Epithelial cell of esophagus (primary cell): Measurements from ENCODE around the gene CDH12.
"Not testable (repeated sequence)": the region's sequence is repeated elsewhere in the genome, so short reads cannot be mapped to it uniquely, and the experiment has no call there.

Experiments
- DNase-seq: peaks from one replicate; pipeline ENCODE4 v3.0.0; 2010; ENCODE audit warnings: low read depth
- H3K4me3 ChIP-seq: 2 replicates; pipeline ENCODE4 v1.5.1; 2011; ENCODE audit warnings: mild to moderate bottlenecking, low read length, control low read depth
- TF ChIP-seq, protein P1 (sequence below): IDR thresholded peaks from 2 replicates; pipeline ENCODE4 v1.5.1; 2011; ENCODE audit warnings: low read depth, mild to moderate bottlenecking, low read length, control low read depth, inconsistent platforms; ENCODE audit not compliant: insufficient read depth; ENCODE audit errors: missing control alignments

CDH12 gene

DNA sequence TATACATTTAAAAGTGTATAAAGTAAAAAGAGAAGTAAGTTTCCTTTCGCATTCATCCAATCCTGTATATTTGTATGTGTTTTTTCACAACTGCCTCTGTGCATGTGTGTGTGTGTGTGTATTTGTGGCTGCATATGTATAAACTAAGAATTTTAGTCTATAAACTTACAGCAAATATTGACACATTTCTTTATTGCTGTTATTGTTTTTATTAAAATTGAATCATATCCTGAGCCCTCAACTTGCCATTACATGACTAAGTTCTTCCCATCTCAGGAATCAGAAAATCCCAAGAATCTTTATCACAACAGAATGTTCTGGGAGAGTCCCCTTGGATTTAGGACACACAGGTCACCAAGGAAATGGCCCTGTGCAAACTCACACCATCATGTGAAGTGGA lies 712.7 kb downstream of the CDH12 start:
- DNase-seq, H3K4me3 ChIP-seq: not testable (repeated sequence)

DNA sequence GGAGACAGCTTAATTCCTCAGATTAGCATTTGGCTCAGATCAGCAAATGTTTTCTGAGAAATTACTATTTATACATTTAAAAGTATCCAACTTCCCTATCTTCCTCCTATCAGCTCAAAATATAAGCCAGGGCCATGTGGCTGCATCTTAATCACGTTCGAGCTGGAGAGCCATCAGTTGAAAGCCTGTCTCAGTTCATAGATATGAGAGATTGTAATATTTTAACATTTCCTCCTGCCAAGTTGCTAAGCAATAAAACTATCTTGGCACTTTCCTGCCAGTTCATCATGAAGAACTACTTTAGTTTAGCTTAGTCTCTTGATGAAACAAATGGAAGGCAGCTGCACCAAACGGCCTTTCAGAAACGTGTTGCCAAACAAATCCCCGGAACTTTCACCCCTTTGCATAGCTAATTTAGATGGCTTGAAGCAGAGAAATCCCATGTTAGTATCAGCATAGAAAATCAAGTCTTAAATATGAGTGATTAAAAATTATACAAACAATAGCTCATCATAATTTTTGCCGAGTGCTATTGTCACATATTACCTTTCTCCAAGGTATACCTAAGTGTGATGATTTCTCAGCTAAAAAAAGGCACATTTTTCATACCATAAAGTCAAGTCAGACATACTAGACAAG lies 713.4 kb downstream of the CDH12 start:
- H3K4me3 ChIP-seq, DNase-seq: not testable (repeated sequence)

DNA sequence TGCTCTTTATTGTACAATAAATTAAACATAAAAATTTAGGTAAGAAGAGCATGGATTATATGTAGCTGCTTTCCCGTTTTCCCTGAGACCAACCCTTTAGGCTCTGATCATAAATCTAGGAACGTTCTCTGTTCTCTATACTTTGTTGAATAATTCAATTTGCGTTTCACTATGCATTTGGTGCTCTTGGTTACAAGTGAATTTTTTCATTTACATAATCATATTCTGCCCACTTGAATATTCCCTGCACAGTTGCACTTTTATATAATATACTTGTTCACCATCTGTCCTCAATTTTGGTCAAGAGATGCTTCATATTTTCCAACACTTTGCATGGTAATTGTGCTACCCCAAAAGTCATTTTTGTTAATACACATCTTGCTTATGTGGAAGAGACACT lies 741.8 kb downstream of the CDH12 start:
- DNase-seq: no peak
- H3K4me3 ChIP-seq: no peak overlapping the region
- TF ChIP-seq, protein P1, sequence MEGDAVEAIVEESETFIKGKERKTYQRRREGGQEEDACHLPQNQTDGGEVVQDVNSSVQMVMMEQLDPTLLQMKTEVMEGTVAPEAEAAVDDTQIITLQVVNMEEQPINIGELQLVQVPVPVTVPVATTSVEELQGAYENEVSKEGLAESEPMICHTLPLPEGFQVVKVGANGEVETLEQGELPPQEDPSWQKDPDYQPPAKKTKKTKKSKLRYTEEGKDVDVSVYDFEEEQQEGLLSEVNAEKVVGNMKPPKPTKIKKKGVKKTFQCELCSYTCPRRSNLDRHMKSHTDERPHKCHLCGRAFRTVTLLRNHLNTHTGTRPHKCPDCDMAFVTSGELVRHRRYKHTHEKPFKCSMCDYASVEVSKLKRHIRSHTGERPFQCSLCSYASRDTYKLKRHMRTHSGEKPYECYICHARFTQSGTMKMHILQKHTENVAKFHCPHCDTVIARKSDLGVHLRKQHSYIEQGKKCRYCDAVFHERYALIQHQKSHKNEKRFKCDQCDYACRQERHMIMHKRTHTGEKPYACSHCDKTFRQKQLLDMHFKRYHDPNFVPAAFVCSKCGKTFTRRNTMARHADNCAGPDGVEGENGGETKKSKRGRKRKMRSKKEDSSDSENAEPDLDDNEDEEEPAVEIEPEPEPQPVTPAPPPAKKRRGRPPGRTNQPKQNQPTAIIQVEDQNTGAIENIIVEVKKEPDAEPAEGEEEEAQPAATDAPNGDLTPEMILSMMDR: no peak

DNA sequence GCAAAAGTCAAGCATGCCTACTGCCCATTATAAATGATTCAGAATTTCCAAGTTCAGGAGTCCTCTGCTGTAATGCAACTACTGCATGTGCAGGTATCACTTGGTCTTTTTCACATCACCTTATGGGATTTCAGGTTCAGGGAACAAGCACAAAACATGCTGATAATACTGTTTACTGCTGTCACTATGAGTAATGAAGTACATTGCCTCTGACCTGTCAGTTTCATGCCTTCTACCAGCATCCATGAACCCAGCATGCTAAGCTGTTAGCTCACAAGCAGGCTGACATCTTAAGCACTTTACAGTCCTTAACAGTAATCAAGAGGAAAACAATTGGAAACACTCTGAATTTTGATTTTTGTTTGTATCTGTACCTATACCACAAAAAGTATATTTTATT lies 743.8 kb downstream of the CDH12 start:
- no peak overlapping the region for H3K4me3 ChIP-seq
- no peak for DNase-seq
- TF ChIP-seq, protein P1: no peak

DNA sequence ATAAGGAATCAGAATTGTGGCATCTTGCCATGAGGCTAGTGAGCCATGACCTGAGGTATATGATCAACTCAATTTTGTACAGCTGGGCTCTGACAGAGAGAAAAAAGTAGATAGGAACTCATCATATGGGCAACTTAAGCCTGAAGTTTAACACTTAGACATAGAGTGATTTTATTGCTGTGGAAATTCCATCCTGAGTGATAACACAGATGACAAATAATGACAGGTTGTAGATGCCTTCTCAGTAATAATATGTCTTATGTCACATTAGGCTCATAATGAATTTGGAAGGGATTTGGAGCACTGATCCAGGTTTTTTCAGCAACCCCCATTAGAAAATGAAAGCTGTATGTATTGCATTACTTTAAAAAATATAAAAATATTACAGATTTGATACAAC lies 744.6 kb downstream of the CDH12 start:
- H3K4me3 ChIP-seq: no peak overlapping the region
- TF ChIP-seq, protein P1: no peak
- DNase-seq: no peak

DNA sequence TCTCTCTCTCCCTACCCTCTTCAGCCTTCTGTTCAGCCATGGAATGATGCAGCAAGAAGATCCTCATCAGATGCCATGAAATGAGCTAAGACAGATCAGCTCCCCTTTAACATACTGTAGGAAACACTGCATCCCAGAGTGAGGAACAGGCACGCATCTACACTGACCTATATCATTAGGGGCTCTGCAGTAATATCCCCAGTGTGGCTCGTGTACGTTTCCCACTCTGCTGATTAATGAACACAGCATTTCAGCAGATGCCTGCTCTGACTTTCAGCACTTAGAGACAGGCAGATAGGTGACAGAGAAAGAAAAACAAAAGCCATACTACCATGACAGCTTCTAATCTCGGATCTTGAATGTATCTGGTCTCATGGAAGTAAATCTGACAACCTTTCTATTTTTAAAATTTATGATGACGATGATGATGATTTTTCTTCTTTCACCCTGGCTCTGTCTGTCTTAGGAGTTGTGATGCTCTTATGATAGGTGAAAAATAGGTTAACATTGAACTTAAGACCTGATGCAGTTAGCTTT lies 750.3 kb downstream of the CDH12 start:
- no peak for DNase-seq
- TF ChIP-seq, protein P1: no peak
- H3K4me3 ChIP-seq: no peak overlapping the region

DNA sequence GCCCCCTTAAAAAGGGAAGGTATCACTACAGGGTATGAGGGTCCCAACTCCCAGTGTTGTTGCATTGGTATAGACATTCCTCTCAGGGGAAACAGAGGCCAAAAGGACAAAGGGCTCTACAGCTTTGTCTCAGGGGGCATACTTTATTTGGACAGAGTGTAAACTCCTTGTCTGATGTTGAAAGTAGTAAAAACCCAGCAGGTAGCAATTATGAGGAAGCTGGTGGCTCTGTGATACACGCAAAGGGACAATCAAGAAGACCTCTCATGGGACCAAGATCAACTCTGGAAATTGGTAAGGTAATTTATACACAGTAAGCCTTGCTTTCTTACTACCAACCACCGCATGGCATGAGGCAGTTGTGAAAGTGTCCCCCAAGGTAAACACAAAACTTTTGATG lies 764.6 kb downstream of the CDH12 start:
- no peak overlapping the region for H3K4me3 ChIP-seq
- no peak for DNase-seq
- TF ChIP-seq, protein P1: no peak

DNA sequence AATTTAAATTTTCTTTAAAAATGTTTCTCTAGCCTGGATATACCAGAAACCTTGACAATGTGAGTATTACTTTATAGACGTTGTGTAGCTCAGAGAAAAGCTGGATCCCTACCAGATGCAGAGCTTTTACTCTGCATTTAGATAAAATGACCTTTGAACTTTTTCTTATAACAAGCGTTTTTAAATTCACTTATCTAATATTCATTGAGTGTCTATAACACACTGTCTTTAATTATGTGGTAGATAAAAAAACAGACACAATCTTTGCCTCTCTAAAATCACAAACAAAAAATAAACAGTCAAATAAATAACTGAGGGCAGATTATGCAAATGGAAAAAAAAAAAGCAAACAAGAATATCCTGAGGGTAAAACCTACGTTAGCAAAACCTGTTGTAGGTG lies 773.6 kb downstream of the CDH12 start:
- H3K4me3 ChIP-seq: no peak overlapping the region
- DNase-seq: no peak
- TF ChIP-seq, protein P1: no peak
